ENCODE measurements around the gene NF1. TPM values are rescaled to one million over a fixed set of nuclear protein-coding genes. Genes with fewer than 3 reads are reported as not detected.
"Not testable (repeated sequence)": the region's sequence is repeated elsewhere in the genome, so short reads cannot be mapped to it uniquely, and the experiment has no call there.

NF1 gene
- polyA plus RNA-seq, 3 donors: 36.5 to 52.8 (median 43.2) TPM

- DNase-seq: no peak
Observed at GRCh38 chr17:31175237-31175636, 80.5 kb downstream of the NF1 start.

- DNase-seq: not testable (repeated sequence)
Observed at GRCh38 chr17:31176143-31176542, 81.4 kb downstream of the NF1 start.

DNA sequence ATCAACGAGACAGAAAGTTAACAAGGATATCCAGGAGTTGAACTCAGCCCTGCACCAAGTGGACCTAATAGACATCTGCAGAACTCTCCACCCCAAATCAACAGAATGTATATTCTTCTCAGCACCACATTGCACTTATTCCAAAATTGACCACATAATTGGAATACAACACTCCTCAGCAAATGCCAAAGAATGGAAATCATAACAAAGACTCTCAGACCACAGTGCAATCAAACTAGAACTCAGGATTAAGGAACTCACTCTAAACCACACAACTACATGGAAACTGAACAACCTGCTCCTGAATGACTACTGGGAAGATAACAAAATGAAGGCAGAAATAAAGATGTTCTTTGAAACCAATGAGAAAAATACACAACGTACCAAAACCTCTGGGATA is 84.2 kb downstream of the NF1 start:
- DNase-seq: not testable (repeated sequence)

DNA sequence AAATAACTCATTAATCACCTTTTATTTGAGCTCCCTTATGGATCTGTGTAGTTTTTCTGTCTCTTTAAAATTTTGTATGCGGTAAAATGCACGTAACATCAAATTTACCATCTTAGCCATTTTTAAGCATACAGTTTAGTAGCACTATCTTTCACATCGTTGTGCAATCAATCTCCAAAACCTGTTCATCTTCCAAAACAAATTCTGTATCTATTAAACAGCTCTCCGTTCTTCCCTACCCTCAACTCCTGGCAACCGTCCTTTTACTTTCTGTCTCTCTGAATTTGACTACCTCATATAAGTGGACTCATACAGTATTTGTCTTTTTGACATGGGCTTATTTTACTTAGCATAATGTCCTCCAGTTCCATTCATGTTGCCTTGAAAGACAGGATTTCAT is 100.5 kb downstream of the NF1 start:
- no peak for DNase-seq

- DNase-seq: no peak
Observed at GRCh38 chr17:31198026-31198425, 103.2 kb downstream of the NF1 start.

GRCh38 chr17:31198666-31199065 is 103.9 kb downstream of the NF1 start:
- not testable (repeated sequence) for DNase-seq

DNA sequence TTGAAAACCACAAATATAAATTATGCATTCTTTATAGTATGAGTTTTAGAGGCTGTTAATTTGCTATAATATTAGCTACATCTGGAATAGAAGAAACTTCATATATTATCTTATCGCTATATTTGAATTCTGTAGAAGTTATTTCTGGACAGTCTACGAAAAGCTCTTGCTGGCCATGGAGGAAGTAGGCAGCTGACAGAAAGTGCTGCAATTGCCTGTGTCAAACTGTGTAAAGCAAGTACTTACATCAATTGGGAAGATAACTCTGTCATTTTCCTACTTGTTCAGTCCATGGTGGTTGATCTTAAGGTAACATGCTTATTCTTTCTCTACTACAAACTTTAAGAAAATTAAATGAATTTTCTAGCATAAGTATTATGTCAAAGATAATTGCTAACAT is 105.5 kb downstream of the NF1 start:
- no peak for DNase-seq

- no peak for DNase-seq
Observed at GRCh38 chr17:31202968-31203367, 108.2 kb downstream of the NF1 start.

- DNase-seq: no peak
Observed at GRCh38 chr17:31211352-31212012, 116.7 kb downstream of the NF1 start.

GRCh38 chr17:31216031-31216751 is 121.4 kb downstream of the NF1 start:
- DNase-seq: peak; percentile 53

GRCh38 chr17:31224366-31224765 is 129.6 kb downstream of the NF1 start:
- no peak for DNase-seq

DNA sequence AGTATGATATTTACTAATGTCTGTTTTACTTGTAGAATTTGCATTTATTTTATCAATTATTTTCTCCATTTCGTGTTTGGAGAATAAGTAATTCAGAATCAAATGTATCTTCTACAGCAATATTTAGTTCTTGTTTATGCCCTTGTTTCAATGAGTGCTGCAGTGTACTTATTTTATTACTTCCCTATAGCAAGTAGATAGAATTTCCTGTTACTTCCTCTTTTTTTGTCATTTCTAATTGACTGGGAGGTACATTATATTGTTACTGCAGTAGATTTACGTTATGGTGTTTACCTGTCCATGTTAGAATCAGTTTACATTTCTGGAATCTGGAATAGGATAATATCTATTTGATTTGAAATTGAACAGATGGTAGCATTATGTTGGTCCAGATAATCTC is 131.1 kb downstream of the NF1 start:
- no peak for DNase-seq

GRCh38 chr17:31226373-31226772 is 131.6 kb downstream of the NF1 start:
- DNase-seq: no peak

DNA sequence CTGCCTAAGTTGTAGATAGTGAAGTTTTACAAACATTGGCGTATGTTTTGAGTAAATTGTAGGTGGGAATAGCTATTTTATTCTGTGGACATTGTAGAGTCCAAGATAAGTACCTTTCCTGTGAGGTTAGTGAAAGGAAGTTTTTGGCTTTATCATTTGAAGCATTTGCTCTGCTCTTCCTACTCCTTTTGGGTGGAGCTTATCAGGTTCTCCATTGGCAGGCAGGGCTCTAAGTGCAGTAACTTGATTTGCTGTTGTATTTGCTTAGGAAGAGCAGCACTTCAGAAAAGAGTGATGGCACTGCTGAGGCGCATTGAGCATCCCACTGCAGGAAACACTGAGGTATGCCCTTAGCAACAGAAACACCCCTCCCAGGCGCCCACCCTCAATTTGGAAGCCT is 132.2 kb downstream of the NF1 start:
- DNase-seq: no peak

GRCh38 chr17:31231852-31232251 is 137.1 kb downstream of the NF1 start:
- DNase-seq: no peak

DNA sequence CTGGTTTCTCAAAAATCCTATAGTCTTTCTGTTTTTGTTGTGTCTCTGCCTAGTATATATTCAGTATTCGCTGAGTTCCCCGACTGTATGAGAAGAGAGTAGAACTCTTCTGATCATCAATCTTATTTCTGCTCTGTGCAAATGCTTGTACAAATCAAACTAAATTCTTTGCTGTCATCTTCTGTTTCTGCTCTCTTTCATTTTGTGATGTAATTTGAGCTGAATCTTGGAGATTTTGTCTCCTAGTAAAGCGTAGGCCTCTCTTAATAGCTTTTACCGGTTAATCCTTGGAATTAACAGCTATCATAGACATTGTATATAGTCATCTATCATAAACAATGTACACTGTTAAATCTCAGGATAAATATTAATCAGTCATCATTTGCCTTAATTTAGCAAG is 140.3 kb downstream of the NF1 start:
- DNase-seq: no peak

DNA sequence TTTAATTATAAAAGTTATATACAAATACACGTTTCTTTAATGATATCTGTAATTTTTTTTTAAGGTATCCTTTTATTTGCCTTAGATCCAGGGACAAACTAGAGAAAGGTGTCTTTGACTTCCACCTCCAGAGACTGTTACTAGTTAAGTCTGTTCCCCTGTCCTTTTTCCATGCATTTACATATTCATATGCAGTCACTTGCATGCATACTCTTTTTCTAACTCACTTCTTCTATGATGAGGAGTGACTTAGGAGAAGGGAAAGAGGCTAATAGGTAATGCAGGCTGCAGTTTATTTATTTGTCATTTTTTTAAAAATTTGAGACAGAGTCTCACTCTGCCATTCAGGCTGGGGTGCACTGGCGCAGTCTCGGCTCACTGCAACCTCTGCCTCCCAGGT is 141.4 kb downstream of the NF1 start:
- DNase-seq: no peak

- DNase-seq: no peak
Observed at GRCh38 chr17:31236712-31237111, 141.9 kb downstream of the NF1 start.

GRCh38 chr17:31241116-31241515 is 146.3 kb downstream of the NF1 start:
- DNase-seq: no peak

GRCh38 chr17:31248986-31249834 is 154.4 kb downstream of the NF1 start:
- no peak for DNase-seq

DNA sequence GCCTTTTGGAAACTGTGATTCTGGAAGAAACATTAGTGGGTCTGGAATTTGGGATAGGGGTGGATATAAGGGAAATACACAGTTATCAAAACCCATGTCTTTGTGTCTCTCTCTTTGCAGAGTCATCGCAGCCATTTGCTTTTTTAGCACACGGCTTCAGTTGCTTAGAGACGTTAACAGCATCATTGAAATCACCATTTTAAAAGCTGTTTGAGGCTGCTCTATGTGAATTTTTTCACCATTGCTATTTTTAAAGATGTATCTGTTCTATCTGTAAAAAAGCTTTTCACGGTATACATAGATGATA is 155.0 kb downstream of the NF1 start:
- DNase-seq: no peak

DNA sequence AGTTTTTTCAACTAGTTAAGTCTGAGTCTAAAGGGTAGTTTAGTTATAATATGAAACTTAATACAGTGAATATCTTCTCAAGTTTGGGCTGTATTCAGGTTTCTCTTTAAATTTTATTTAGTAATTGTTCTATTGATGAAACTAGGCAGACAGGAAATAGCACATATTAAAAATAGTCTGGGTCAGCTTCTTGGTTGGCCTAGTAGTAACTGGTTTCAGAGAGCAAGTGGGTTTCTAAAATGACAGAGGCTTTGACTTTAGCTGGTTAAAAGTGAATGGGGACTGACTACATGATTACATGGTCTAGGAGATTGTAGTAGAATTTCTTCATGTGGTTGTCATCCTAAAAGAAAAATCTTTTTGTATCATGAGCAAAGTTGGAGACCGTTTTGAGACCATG is 155.5 kb downstream of the NF1 start:
- no peak for DNase-seq
